HG03457 (cell line): ENCODE data around the gene WSCD2.

Experiments
- ATAC-seq: cut with Tn5 transposase; IDR thresholded peaks from one replicate; pipeline ENCODE4 v1.9.1; 2021; ENCODE audit warnings: moderate number of reproducible peaks; ENCODE audit not compliant: unreplicated experiment

The WSCD2 gene

GRCh38 chr12:108126990-108127501, 2.0 kb upstream of the WSCD2 start:
- ATAC-seq, result no peak

GRCh38 chr12:108127654-108128053, 1.4 kb upstream of the WSCD2 start:
- no peak for ATAC-seq

GRCh38 chr12:108128221-108129016, 669 bp upstream of the WSCD2 start:
- ATAC-seq, result no peak

DNA sequence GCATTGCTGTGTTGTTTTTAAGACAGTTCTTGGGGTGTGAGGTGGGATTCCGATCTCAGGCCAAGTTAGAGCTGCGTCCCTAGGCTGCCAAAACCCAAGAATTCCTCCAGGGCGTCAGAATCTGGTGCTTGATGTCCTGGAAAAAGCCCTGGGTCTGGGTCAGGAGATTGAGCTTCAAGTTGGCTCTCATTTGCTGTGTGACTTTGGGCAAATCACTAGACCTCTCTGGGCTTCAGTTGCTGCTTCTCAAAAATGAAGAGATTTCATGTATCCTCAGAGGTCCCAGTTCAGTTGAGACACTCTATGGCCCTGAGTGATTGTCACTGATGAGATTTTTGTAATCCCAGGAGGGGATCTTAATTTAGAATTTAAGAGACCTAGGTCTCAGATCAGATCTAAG, 1.9 kb downstream of the WSCD2 start:
- no peak for ATAC-seq

- no peak for ATAC-seq
Measured at GRCh38 chr12:108131657-108132126, 2.6 kb downstream of the WSCD2 start.

- no peak for ATAC-seq
Measured at GRCh38 chr12:108133482-108133881, 4.4 kb downstream of the WSCD2 start.

DNA sequence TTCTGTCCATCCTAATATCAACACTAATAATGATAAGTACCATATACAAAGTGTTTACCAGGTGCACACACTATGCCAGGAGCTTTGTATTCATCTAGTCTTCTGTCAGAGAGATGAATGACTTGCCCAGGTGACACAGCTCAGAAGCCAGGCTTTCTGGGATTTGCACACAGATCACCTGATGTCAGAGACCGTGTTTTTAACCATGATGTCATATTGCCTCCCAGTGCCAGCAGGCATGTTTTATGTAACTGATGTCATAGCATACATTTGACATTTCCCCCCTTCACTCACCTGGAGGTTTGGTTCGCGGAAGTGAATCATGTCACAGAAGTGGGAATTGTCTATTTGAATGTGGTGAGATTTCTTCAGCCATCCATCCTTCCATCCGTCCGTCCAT, 5.7 kb downstream of the WSCD2 start:
- no peak for ATAC-seq

DNA sequence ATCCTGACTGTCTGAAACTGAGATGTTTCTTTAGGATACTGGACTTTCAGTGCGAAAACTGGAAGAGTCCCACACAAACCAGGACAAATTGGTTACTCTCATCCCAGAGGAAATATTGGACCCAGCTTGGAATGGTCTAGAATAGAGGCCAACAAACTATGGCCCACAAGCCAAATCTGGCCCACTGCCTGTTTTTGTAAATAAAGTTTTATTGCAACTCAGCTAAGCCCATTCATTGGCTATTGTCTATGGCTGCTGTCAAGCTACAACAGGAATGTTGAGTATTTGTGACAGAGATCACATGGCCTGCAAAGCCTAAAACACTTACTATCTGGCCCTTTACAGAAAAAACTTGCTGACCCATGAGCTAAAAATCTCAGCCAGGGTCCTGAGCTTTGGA, 6.5 kb downstream of the WSCD2 start:
- ATAC-seq, result no peak

- no peak for ATAC-seq
Measured at GRCh38 chr12:108136697-108137096, 7.6 kb downstream of the WSCD2 start.

DNA sequence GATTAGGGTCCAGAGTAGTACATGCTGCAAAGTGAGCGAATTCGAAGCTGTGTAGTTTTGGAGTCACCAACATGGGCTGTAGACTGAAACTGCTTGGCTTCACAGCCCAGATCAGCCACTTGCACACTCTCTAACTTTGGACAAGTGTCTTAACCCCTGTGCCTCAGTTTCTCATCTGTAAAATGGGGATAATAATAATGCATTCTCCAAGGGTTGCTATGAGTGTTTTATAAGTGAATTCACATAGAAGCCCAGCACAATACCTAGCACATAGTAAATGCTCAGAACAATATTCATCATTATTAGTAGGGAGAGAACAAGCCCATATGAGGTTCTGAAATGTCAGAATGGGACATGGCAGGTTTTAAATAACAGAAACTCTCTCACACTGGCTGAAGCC, 10.4 kb downstream of the WSCD2 start:
- ATAC-seq, result no peak

DNA sequence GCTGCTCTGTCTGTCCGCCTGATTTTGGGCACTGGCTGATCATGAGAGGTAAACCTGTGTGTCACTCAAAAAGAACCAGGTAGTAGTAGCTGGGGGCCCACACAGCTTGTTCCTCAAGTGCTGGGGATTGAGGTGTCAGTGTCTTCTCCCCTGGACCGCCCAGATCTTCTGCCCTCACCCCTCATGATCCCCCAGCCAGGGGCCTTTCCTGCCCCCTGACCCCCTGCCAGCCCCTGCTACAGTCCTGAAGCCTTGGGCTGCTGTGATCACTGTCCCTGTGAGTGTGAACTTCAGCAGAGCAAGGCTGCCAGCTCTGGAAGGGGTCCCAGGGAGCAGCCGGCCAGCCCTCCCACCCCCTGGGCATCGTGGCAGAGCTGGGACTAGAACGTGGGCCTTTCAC, 11.4 kb downstream of the WSCD2 start:
- ATAC-seq, result no peak

GRCh38 chr12:108141600-108142130, 12.6 kb downstream of the WSCD2 start:
- no peak for ATAC-seq

- no peak for ATAC-seq
Measured at GRCh38 chr12:108143144-108143543, 14.1 kb downstream of the WSCD2 start.

DNA sequence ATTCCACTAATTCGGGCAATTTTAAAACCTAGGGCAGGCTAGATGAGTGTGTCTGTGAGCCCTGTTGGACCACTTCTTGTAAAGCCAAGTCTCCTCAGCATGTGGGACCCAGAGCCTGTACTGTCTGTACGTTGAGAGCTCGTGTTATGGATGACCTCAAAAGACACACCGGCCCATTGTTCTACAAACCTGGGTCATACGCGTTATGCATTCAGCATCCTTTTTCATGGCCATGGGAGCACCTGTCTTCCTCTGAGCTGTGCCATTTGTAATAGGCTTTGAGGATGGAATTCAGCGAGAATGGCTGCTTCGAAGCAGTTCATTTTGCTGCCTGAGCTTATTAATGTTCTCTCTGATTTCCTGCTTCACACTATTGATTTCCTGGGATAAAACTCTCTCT, 15.0 kb downstream of the WSCD2 start:
- ATAC-seq, result no peak

GRCh38 chr12:108145011-108145410, 15.9 kb downstream of the WSCD2 start:
- ATAC-seq, result no peak

- no peak for ATAC-seq
Measured at GRCh38 chr12:108146035-108146893, 17.2 kb downstream of the WSCD2 start.

- ATAC-seq, result no peak
Measured at GRCh38 chr12:108147279-108147678, 18.2 kb downstream of the WSCD2 start.

DNA sequence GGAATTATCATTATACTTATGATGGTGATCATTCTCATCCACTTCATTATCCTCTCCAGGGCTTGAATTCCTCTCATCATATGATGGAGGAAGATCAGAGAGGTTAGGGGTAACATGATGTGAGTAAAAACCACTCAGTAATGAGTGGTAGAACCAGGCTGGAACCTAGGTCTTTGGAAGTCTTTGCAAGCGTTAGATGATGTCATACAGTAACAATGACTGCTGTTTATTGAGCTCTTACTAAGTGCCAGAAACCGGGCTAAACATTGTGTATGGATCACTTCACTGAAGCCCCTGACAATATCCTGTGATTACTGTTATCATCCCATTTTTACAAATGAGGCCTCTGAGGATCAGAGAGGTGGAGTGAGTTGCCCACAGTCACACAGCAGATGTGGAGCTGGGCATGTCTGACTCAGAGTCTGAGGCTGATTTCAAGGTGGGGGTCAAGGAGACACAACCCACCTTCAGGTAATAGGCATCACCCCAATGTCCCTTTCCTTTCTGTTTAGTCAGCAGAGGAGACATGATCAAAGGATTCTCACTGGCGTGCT, 19.5 kb downstream of the WSCD2 start:
- no peak for ATAC-seq

GRCh38 chr12:108150436-108150835, 21.3 kb downstream of the WSCD2 start:
- ATAC-seq, result no peak

DNA sequence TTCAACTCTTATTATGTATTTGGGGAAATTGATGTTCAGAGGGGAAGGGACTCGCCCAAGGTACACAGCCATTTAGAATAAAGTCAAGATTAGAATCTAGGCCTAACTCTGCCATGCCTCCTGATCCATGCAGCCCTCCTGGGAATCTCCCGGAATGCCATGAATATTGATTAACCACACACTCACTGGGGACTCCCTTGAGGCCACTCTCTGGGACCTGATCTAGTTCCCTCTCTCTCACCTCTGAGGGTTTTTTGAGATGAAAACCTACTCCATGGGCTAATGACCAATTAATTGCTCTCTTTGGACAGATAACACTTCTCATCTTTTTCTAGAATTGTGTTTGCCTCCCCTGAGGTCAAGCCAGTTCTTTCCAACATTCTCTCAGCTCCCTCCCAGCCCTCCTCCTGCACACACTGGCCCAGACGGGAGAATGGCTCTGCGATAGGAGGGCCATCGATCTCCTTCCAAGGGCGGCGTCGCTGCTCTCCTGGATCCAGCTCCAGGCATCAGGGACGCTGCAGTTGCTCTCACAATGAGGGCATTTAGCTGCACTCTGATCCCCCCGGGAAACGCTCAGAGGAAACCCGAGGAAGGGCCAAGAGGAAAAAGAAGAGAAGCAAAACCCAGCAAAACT, 22.6 kb downstream of the WSCD2 start:
- no peak for ATAC-seq

DNA sequence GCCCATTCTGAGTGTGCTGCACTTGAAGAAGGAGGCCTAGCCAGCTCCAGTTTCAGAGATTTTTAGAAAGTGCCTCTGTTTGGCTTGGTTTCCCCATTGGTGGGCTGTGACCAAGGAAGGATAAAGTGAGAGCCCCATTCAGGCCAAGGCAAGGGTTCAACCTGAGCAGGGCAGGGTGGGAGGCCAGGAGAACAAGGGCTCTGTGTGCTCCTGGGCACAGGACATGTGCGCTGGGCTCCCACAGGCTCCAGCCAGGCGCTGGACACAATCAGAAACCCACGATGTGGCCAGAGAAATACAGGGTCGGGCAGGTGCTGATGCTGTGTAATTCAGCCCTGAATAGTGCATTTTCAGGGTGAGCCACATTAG, 23.1 kb downstream of the WSCD2 start:
- ATAC-seq, result no peak
